Measurements from ENCODE around the gene SPAG8. TPM values are rescaled to one million over a fixed set of nuclear protein-coding genes. Genes with fewer than 3 reads are reported as not detected.

Gene SPAG8
- total RNA-seq, 1 experiment from 2014 or later = 0.07 TPM

DNA sequence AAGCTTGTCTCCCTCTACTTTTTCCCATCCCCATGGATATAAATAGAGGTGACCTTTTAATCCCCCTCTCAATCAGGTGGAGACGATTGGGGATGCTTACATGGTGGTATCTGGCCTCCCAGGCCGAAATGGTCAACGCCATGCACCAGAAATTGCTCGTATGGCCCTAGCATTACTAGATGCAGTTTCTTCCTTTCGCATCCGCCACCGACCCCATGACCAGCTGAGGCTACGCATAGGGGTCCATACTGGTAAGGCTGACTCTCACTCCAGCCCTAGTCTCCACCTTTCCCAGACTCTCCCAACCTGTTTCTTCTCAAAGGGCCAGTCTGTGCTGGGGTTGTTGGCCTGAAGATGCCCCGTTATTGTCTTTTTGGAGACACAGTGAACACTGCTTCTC, 3.6 kb downstream of the SPAG8 start:
- no peaks in the 10 kb centered on the region for H3K9me2 ChIP-seq (replicated peaks; ENCODE audit: insufficient read depth, low read length)
- H3K4me1 ChIP-seq (ENCODE audit: low read length) = peaks cover 25% of the 10 kb centered on the region
- H3K9me3 ChIP-seq (ENCODE audit: low read length) = no peaks in the 10 kb centered on the region
- H3K79me2 ChIP-seq (ENCODE audit: low read length) = peaks cover under 1% of the 10 kb centered on the region; the same call in 1 of the 2 replicates
- H2AFZ ChIP-seq (ENCODE audit: low read length) = no peak overlapping the region
- H4K20me1 ChIP-seq (ENCODE audit: insufficient read depth, low read depth, low read length) = no peaks in the 10 kb centered on the region
- H3K27ac ChIP-seq (ENCODE audit: low read length) = no peak overlapping the region
- peaks cover 24% of the 10 kb centered on the region for H3K36me3 ChIP-seq (ENCODE audit: insufficient read depth, low read length)
- no peak overlapping the region for H3K4me2 ChIP-seq (ENCODE audit: low read depth, low read length, poor library complexity, severe bottlenecking)
- no peak for DNase-seq
- H3K4me3 ChIP-seq (ENCODE audit: low read length) = no peak overlapping the region
- H3K27me3 ChIP-seq (ENCODE audit: low read length) = no peaks in the 10 kb centered on the region
- H3K9ac ChIP-seq (ENCODE audit: low read length) = no peak overlapping the region

GRCh38 chr9:35806101-35806500, 6.0 kb downstream of the SPAG8 start:
- no peak overlapping the region for H2AFZ ChIP-seq (ENCODE audit: low read length)
- no peaks in the 10 kb centered on the region for H3K9me2 ChIP-seq (replicated peaks; ENCODE audit: insufficient read depth, low read length)
- H4K20me1 ChIP-seq (ENCODE audit: insufficient read depth, low read depth, low read length) = no peaks in the 10 kb centered on the region
- H3K4me2 ChIP-seq (ENCODE audit: low read depth, low read length, poor library complexity, severe bottlenecking) = no peak overlapping the region
- H3K79me2 ChIP-seq (ENCODE audit: low read length) = no peaks in the 10 kb centered on the region
- no peak overlapping the region for H3K27ac ChIP-seq (ENCODE audit: low read length)
- DNase-seq = no peak
- H3K27me3 ChIP-seq (ENCODE audit: low read length) = no peaks in the 10 kb centered on the region
- H3K4me3 ChIP-seq (ENCODE audit: low read length) = no peak overlapping the region
- H3K36me3 ChIP-seq (ENCODE audit: insufficient read depth, low read length) = peaks cover 32% of the 10 kb centered on the region
- H3K4me1 ChIP-seq (ENCODE audit: low read length) = peaks cover 3% of the 10 kb centered on the region
- H3K9me3 ChIP-seq (ENCODE audit: low read length) = no peaks in the 10 kb centered on the region
- no peak overlapping the region for H3K9ac ChIP-seq (ENCODE audit: low read length)

- peaks cover 14% of the 10 kb centered on the region for H3K36me3 ChIP-seq (ENCODE audit: insufficient read depth, low read length)
Observed at GRCh38 chr9:35801328-35802128, 10.5 kb downstream of the SPAG8 start.

GRCh38 chr9:35800530-35800929, 11.5 kb downstream of the SPAG8 start:
- DNase-seq = no peak
- H3K9ac ChIP-seq (ENCODE audit: low read length) = no peak overlapping the region
- no peaks in the 10 kb centered on the region for H3K4me1 ChIP-seq (ENCODE audit: low read length)
- H3K9me2 ChIP-seq (replicated peaks; ENCODE audit: insufficient read depth, low read length) = no peaks in the 10 kb centered on the region
- no peaks in the 10 kb centered on the region for H4K20me1 ChIP-seq (ENCODE audit: insufficient read depth, low read depth, low read length)
- H3K27ac ChIP-seq (ENCODE audit: low read length) = no peak overlapping the region
- no peaks in the 10 kb centered on the region for H3K9me3 ChIP-seq (ENCODE audit: low read length)
- no peaks in the 10 kb centered on the region for H3K27me3 ChIP-seq (ENCODE audit: low read length)
- no peak overlapping the region for H3K4me3 ChIP-seq (ENCODE audit: low read length)
- H3K4me2 ChIP-seq (ENCODE audit: low read depth, low read length, poor library complexity, severe bottlenecking) = no peak overlapping the region
- no peaks in the 10 kb centered on the region for H3K79me2 ChIP-seq (ENCODE audit: low read length)
- peaks cover 11% of the 10 kb centered on the region; the same call in 1 of the 2 replicates for H3K36me3 ChIP-seq (ENCODE audit: insufficient read depth, low read length)
- no peak overlapping the region for H2AFZ ChIP-seq (ENCODE audit: low read length)

More at GRCh38 chr9:35801328-35802128, 10.5 kb downstream of the SPAG8 start:
- Histone ChIP-seq H3K4me2 (ENCODE audit: low read depth, low read length, poor library complexity, severe bottlenecking) (no peak overlapping the region), H3K9me3 (ENCODE audit: low read length) (no peaks in the 10 kb centered on the region), H4K20me1 (ENCODE audit: insufficient read depth, low read depth, low read length) (no peaks in the 10 kb centered on the region), H3K9ac (ENCODE audit: low read length) (0 out of 2 replicates have a peak overlapping the region, but pooled peaks have one; percentile 10), H3K27ac (ENCODE audit: low read length) (no peak overlapping the region), H3K79me2 (ENCODE audit: low read length) (no peaks in the 10 kb centered on the region), H3K4me1 (ENCODE audit: low read length) (no peaks in the 10 kb centered on the region), H3K27me3 (ENCODE audit: low read length) (no peaks in the 10 kb centered on the region), H3K9me2 (replicated peaks; ENCODE audit: insufficient read depth, low read length) (no peaks in the 10 kb centered on the region), H3K4me3 (ENCODE audit: low read length) (no peak overlapping the region), H2AFZ (ENCODE audit: low read length) (no peak overlapping the region)
- no peak for DNase-seq

DNA sequence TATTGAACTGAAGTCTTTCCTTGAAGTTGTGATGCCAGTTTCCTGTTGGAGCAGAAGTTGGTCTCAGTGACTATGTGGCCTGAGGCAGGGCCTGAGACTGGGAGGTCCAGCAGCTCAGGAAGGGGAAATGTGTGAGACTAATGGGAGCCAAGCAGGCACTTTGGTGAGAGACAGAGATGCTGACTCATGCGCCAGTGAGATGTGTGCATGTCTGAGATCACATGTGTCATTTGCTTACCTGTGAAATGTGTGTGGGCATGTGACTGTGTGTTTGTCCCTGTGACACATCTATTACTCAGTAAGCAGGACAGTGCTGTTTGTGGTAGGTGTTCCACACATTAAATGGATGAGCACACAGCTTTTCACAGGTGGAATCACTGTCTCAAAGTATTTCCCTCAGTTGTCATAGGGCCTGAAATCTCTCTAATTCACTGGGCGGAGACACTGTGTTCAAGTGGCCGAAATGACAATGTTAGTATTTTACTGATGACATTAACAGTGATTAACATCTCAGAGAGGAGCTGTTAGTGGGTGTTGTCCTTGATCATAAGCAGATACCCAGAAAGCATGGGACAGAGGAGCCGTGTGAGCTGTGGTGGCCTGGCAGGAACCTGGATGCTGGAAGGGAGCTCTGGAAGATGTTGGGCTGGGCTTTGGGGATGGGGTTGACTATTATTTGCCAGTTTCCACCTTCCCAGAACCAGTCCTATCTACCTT, 13.2 kb downstream of the SPAG8 start:
- Histone ChIP-seq H3K9me2 (replicated peaks; ENCODE audit: insufficient read depth, low read length) (no peaks in the 10 kb centered on the region), H3K27ac (ENCODE audit: low read length) (no peak overlapping the region), H3K9me3 (ENCODE audit: low read length) (no peaks in the 10 kb centered on the region), H3K4me1 (ENCODE audit: low read length) (no peaks in the 10 kb centered on the region), H3K9ac (ENCODE audit: low read length) (no peak overlapping the region), H3K27me3 (ENCODE audit: low read length) (no peaks in the 10 kb centered on the region), H3K36me3 (ENCODE audit: insufficient read depth, low read length) (peaks cover 11% of the 10 kb centered on the region; the same call in 1 of the 2 replicates), H3K4me2 (ENCODE audit: low read depth, low read length, poor library complexity, severe bottlenecking) (no peak overlapping the region), H4K20me1 (ENCODE audit: insufficient read depth, low read depth, low read length) (no peaks in the 10 kb centered on the region), H2AFZ (ENCODE audit: low read length) (no peak overlapping the region), H3K4me3 (ENCODE audit: low read length) (no peak overlapping the region), H3K79me2 (ENCODE audit: low read length) (no peaks in the 10 kb centered on the region)
- no peak for DNase-seq

- Histone ChIP-seq H3K4me1 (ENCODE audit: low read length) (no peaks in the 10 kb centered on the region), H3K4me2 (ENCODE audit: low read depth, low read length, poor library complexity, severe bottlenecking) (no peak overlapping the region), H3K36me3 (ENCODE audit: insufficient read depth, low read length) (peaks cover 6% of the 10 kb centered on the region; the same call in 1 of the 2 replicates), H3K27me3 (ENCODE audit: low read length) (no peaks in the 10 kb centered on the region), H2AFZ (ENCODE audit: low read length) (no peak overlapping the region), H4K20me1 (ENCODE audit: insufficient read depth, low read depth, low read length) (no peaks in the 10 kb centered on the region), H3K9ac (ENCODE audit: low read length) (no peak overlapping the region), H3K4me3 (ENCODE audit: low read length) (no peak overlapping the region), H3K79me2 (ENCODE audit: low read length) (no peaks in the 10 kb centered on the region), H3K9me2 (replicated peaks; ENCODE audit: insufficient read depth, low read length) (no peaks in the 10 kb centered on the region), H3K27ac (ENCODE audit: low read length) (no peak overlapping the region), H3K9me3 (ENCODE audit: low read length) (no peaks in the 10 kb centered on the region)
- DNase-seq = no peak
Observed at GRCh38 chr9:35797311-35798109, 14.6 kb downstream of the SPAG8 start.

DNA sequence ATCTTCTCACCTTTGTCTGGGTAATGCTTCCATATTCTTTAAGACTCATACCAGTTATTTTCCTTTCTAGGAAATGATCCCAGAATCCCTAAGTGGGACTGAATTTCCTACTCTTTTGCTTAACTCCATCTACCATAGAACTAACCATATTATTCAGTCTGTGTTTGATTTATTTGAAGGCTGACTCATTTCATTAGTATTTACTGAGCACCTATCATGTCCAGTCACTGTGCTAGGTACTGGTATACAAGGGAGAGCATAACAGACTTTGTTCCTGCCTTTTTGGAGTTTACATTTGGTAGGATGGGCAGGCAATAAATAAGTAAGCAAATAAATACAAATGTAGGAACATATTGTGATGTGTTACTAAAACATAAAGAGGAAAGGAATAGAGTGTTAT, 16.4 kb downstream of the SPAG8 start:
- no peaks in the 10 kb centered on the region for H3K9me3 ChIP-seq (ENCODE audit: low read length)
- H3K9ac ChIP-seq (ENCODE audit: low read length) = no peak overlapping the region
- no peak overlapping the region for H3K27ac ChIP-seq (ENCODE audit: low read length)
- H3K79me2 ChIP-seq (ENCODE audit: low read length) = no peaks in the 10 kb centered on the region
- H3K36me3 ChIP-seq (ENCODE audit: insufficient read depth, low read length) = no peaks in the 10 kb centered on the region; the same call in 1 of the 2 replicates
- H3K9me2 ChIP-seq (replicated peaks; ENCODE audit: insufficient read depth, low read length) = no peaks in the 10 kb centered on the region
- H3K4me2 ChIP-seq (ENCODE audit: low read depth, low read length, poor library complexity, severe bottlenecking) = no peak overlapping the region
- H3K27me3 ChIP-seq (ENCODE audit: low read length) = no peaks in the 10 kb centered on the region
- H3K4me3 ChIP-seq (ENCODE audit: low read length) = no peak overlapping the region
- H2AFZ ChIP-seq (ENCODE audit: low read length) = no peak overlapping the region
- DNase-seq = no peak
- H4K20me1 ChIP-seq (ENCODE audit: insufficient read depth, low read depth, low read length) = no peaks in the 10 kb centered on the region
- no peaks in the 10 kb centered on the region for H3K4me1 ChIP-seq (ENCODE audit: low read length)

- no peak overlapping the region for H3K4me3 ChIP-seq (ENCODE audit: low read length)
- H3K9me3 ChIP-seq (ENCODE audit: low read length) = no peaks in the 10 kb centered on the region
- peaks cover 16% of the 10 kb centered on the region for H3K4me1 ChIP-seq (ENCODE audit: low read length)
- no peaks in the 10 kb centered on the region for H4K20me1 ChIP-seq (ENCODE audit: insufficient read depth, low read depth, low read length)
- H3K79me2 ChIP-seq (ENCODE audit: low read length) = no peaks in the 10 kb centered on the region
- no peak for DNase-seq
- H3K9me2 ChIP-seq (replicated peaks; ENCODE audit: insufficient read depth, low read length) = no peaks in the 10 kb centered on the region
- no peak overlapping the region for H3K4me2 ChIP-seq (ENCODE audit: low read depth, low read length, poor library complexity, severe bottlenecking)
- no peaks in the 10 kb centered on the region for H3K27me3 ChIP-seq (ENCODE audit: low read length)
- no peak overlapping the region for H3K9ac ChIP-seq (ENCODE audit: low read length)
- no peak overlapping the region for H2AFZ ChIP-seq (ENCODE audit: low read length)
- no peak overlapping the region for H3K27ac ChIP-seq (ENCODE audit: low read length)
- H3K36me3 ChIP-seq (ENCODE audit: insufficient read depth, low read length) = no peaks in the 10 kb centered on the region; the same call in 1 of the 2 replicates
Observed at GRCh38 chr9:35793461-35793860, 18.6 kb downstream of the SPAG8 start.

Measured in Karpas-422 (cell line).